ENCODE measurements around the gene LIPG. TPM values are rescaled to one million over a fixed set of nuclear protein-coding genes. Genes with fewer than 3 reads are reported as not detected.

Gene LIPG
- polyA plus RNA-seq, 2 of the 4 experiments (the other 2 are of a cell fraction): 0.36 to 0.65 TPM

DNA sequence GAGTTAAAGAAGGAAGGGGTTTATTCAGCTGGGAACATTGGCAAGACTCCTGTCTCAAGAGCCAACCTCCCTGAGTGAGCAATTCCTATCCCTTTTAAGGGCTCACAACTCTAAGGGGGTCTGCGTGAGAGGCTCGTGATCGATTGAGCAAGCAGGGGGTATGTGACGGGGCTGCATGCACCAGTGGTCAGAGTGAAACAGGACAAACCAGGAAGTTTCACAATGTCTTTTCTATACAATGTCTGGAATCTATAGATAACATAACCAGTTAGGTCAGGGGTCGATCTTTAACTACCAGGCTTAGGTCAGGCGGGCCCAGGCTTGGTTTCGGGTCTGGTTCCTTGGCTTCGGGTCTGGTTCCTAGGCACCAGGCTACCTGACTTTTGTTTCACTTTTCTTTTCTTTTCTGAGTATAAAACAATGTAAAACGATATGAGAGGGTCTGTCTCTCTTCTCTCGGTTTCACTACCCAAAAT, 30.1 kb upstream of the LIPG start (continued):
- TF ChIP-seq, protein P1, sequence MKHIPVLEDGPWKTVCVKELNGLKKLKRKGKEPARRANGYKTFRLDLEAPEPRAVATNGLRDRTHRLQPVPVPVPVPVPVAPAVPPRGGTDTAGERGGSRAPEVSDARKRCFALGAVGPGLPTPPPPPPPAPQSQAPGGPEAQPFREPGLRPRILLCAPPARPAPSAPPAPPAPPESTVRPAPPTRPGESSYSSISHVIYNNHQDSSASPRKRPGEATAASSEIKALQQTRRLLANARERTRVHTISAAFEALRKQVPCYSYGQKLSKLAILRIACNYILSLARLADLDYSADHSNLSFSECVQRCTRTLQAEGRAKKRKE (CRISPR knock-in tag; IDR thresholded peaks at IDR 0.05; ENCODE audit: low read depth): no peak
- TF ChIP-seq, protein P2, sequence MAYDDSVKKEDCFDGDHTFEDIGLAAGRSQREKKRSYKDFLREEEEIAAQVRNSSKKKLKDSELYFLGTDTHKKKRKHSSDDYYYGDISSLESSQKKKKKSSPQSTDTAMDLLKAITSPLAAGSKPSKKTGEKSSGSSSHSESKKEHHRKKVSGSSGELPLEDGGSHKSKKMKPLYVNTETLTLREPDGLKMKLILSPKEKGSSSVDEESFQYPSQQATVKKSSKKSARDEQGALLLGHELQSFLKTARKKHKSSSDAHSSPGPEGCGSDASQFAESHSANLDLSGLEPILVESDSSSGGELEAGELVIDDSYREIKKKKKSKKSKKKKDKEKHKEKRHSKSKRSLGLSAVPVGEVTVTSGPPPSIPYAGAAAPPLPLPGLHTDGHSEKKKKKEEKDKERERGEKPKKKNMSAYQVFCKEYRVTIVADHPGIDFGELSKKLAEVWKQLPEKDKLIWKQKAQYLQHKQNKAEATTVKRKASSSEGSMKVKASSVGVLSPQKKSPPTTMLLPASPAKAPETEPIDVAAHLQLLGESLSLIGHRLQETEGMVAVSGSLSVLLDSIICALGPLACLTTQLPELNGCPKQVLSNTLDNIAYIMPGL (CRISPR knock-in tag; IDR thresholded peaks at IDR 0.05; ENCODE audit: borderline replicate concordance): no peak

DNA sequence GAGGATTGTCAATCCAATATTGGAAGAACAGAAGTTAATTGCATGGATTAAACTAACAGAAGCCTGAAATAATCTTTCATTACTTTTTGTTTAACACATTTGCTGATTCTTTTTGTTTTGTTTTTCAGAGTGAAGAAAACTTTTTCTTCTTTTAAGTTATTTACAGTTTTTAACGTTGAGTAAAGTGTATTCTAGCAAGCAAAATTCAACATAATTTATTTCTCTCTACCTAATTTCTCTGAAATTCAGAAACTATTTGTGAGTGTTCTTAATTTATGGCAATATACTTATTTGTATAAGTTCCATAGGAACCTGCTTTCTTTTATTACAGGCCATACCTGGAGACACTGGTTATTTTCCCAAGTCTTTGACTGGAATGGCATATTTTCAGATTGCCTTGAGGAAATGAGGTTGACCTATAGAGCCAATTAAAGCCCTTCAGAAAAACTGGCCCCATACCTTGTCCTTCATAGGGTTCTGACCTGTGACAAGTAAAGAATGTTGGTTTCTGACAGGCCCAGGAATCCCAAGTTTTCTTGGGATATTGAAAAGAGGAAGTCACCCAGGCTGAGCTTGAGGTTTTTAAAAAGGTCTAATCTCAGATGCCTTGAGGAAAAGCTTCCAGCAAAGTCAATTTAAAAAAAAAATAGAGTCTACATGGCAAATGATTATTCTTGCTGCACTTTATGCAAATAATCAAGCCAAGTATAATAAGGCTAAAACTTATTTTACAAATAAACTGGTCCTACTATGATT, 26.8 kb upstream of the LIPG start:
- TF ChIP-seq EHMT2 (IDR thresholded peaks at IDR 0.05; ENCODE audit: low read depth): no peak
- TF ChIP-seq, protein P3, sequence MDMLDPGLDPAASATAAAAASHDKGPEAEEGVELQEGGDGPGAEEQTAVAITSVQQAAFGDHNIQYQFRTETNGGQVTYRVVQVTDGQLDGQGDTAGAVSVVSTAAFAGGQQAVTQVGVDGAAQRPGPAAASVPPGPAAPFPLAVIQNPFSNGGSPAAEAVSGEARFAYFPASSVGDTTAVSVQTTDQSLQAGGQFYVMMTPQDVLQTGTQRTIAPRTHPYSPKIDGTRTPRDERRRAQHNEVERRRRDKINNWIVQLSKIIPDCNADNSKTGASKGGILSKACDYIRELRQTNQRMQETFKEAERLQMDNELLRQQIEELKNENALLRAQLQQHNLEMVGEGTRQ (IDR thresholded peaks at IDR 0.05): no peak
- no peak for FAIRE-seq
- ChIA-PET POLR2A (no interaction called here), CTCF (interaction anchor here (1.0 to 1.4 kb wide), 2 partner anchors 21 to 324 kb away, joined by 3 to 5 read pairs; no protein-coding TSS in a partner anchor)
- ATAC-seq: no peak
- whole genome bisulfite sequencing (ENCODE audit: missing lambda C conversion rate): 54% methylated on average over 1 of the region's 1 CpG
- no peak for DNase-seq (ENCODE audit: low read depth in 1 of 2, low spot score in 1 of 2)
- Histone ChIP-seq H3K4me1 (no peaks in the 10 kb centered on the region), H3K27ac (no peak overlapping the region), H3K9me3 (no peaks in the 10 kb centered on the region), H3K4me3 (no peak overlapping the region), H3K4me2 (no peak overlapping the region)

DNA sequence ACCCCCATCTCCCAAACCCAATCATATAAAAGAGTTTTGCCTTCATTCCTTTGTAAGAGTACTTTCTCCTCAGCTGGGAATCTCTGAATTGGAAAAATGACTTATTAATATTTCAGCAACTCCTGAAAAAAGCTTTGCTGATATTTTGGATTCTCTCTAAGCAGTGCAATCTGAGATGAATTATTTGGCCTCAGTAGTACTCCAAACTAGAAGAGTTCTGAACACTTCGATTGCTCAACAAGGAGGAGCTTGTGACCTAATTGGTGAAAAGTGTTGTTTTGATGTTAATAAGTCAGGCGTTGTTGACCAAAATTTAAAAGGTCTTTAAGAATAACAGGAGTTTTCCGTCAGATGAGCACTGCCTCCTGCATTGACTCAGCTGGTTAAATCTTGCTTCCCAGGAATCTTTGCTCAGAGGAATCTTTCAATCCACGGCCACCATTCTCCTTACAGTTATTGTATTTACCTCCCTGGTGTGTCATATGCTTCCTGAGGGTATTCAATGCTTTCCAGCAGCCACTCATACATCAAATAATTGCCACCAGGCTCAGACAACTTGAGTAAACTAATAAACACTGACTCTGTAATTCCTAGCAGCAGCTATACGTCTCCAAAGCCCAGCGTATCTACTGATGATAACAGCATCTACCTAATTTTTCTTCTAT, 24.5 kb upstream of the LIPG start:
- CTCF ChIA-PET: interaction anchor here (1.1 to 1.6 kb wide), 3 partner anchors 10 to 27 kb away, joined by 3 to 6 read pairs (median 3); no protein-coding TSS in a partner anchor
- Histone ChIP-seq H3K9me3 (no peaks in the 10 kb centered on the region), H3K4me3 (no peak overlapping the region), H3K4me1 (no peaks in the 10 kb centered on the region), H3K27ac (no peak overlapping the region), H3K4me2 (no peak overlapping the region)
- FAIRE-seq (no peak), DNase-seq (ENCODE audit: low read depth in 1 of 2, low spot score in 1 of 2) (no peak), ATAC-seq (no peak)
- WGBS (ENCODE audit: missing lambda C conversion rate): 65% methylated on average over 6 of the region's 6 CpGs
- no peak for TF ChIP-seq BHLHE40 (IDR thresholded peaks at IDR 0.05; ENCODE audit: low read depth, low read length)
- TF ChIP-seq ESRRA (IDR thresholded peaks at IDR 0.05; ENCODE audit: borderline replicate concordance, low read length): no peak
- no peak for TF ChIP-seq PHF8 (IDR thresholded peaks at IDR 0.05; ENCODE audit: borderline replicate concordance, low read depth)
- no peak for TF ChIP-seq FOSB (CRISPR knock-in tag; IDR thresholded peaks at IDR 0.05)
- no peak for TF ChIP-seq HOXA7 (CRISPR knock-in tag; IDR thresholded peaks at IDR 0.05)
- POLR2A ChIA-PET: no interaction called here

DNA sequence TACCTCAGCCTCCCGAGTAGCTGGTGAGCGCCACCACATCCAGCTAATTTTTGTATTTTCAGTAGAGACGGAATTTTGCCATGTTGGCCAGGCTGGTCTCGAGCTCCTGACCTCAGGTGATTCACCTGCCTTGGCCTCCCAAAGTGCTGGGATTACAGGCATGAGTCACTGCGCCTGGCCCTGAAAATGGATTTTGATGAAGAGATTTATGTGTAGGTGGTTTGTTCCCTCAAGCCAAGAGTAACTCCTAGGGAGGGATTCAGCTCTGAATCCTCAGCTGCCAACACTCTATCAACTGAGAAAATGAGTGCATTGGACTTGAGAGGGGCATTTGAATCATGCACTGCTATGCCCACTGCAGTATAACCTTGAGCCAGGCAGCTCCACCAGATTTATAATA, 17.5 kb upstream of the LIPG start:
- FAIRE-seq: no peak
- H3K4me1 ChIP-seq: peaks cover 28% of the 10 kb centered on the region
- no peak overlapping the region for H3K4me3 ChIP-seq
- TF ChIP-seq KDM5A (IDR thresholded peaks at IDR 0.05): no peak
- no peak for TF ChIP-seq EHMT2 (IDR thresholded peaks at IDR 0.05; ENCODE audit: low read depth)
- TF ChIP-seq, protein P4, sequence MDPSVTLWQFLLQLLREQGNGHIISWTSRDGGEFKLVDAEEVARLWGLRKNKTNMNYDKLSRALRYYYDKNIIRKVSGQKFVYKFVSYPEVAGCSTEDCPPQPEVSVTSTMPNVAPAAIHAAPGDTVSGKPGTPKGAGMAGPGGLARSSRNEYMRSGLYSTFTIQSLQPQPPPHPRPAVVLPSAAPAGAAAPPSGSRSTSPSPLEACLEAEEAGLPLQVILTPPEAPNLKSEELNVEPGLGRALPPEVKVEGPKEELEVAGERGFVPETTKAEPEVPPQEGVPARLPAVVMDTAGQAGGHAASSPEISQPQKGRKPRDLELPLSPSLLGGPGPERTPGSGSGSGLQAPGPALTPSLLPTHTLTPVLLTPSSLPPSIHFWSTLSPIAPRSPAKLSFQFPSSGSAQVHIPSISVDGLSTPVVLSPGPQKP (IDR thresholded peaks at IDR 0.05; ENCODE audit: low read depth, low read length): no peak
- no peak for TF ChIP-seq TFCP2L1 (CRISPR knock-in tag; IDR thresholded peaks at IDR 0.05)
- TF ChIP-seq POLR2AphosphoS2 (conservative IDR thresholded peaks at IDR 0.05; ENCODE audit: low read length): no peak
- TF ChIP-seq EP300 (IDR thresholded peaks at IDR 0.05): no peak
- TF ChIP-seq, protein P5, sequence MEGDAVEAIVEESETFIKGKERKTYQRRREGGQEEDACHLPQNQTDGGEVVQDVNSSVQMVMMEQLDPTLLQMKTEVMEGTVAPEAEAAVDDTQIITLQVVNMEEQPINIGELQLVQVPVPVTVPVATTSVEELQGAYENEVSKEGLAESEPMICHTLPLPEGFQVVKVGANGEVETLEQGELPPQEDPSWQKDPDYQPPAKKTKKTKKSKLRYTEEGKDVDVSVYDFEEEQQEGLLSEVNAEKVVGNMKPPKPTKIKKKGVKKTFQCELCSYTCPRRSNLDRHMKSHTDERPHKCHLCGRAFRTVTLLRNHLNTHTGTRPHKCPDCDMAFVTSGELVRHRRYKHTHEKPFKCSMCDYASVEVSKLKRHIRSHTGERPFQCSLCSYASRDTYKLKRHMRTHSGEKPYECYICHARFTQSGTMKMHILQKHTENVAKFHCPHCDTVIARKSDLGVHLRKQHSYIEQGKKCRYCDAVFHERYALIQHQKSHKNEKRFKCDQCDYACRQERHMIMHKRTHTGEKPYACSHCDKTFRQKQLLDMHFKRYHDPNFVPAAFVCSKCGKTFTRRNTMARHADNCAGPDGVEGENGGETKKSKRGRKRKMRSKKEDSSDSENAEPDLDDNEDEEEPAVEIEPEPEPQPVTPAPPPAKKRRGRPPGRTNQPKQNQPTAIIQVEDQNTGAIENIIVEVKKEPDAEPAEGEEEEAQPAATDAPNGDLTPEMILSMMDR (IDR thresholded peaks at IDR 0.05): no peak
- no peak for TF ChIP-seq TP53 (CRISPR knock-in tag; IDR thresholded peaks at IDR 0.05)
- no peak for TF ChIP-seq ZSCAN20 (CRISPR knock-in tag; IDR thresholded peaks at IDR 0.05)
- TF ChIP-seq BHLHE40 (IDR thresholded peaks at IDR 0.05; ENCODE audit: low read depth, low read length): no peak
- no peak for TF ChIP-seq ESRRA (IDR thresholded peaks at IDR 0.05; ENCODE audit: borderline replicate concordance, low read length)
- no peak for TF ChIP-seq EHF (CRISPR knock-in tag; IDR thresholded peaks at IDR 0.05)
- ChIA-PET POLR2A (no interaction called here), CTCF (interaction anchor here (0.9 to 2.1 kb wide), 4 partner anchors 17 to 317 kb away, joined by 3 to 8 read pairs (median 4); partner anchors contain the start of gene LIPG)
- no peak overlapping the region for H3K4me2 ChIP-seq
- WGBS (ENCODE audit: missing lambda C conversion rate): 72% methylated on average over 5 of the region's 5 CpGs
- DNase-seq (ENCODE audit: low read depth in 1 of 2, low spot score in 1 of 2): no peak
- no peak for ATAC-seq
- no peak overlapping the region for H3K27ac ChIP-seq
- no peaks in the 10 kb centered on the region for H3K9me3 ChIP-seq

Data from A549 (cell line).